IPS DF 4.7 (cell line): ENCODE results near the gene MREG.
"Not testable (repeated sequence)": the region's sequence is repeated elsewhere in the genome, so short reads cannot be mapped to it uniquely, and the experiment has no call there.

Experiments
- DNase-seq: peaks from one replicate; pipeline ENCODE4 v3.0.0-alpha.2; 2013; ENCODE audit warnings: low spot score; ENCODE audit errors: extremely low read depth

MREG gene

GRCh38 chr2:215988556-215989207 is 24.7 kb downstream of the MREG start:
- not testable (repeated sequence) for DNase-seq

GRCh38 chr2:215985257-215985656 is 28.1 kb downstream of the MREG start:
- no peak for DNase-seq

GRCh38 chr2:215984661-215985060 is 28.7 kb downstream of the MREG start:
- no peak for DNase-seq

GRCh38 chr2:215983581-215984351 is 29.6 kb downstream of the MREG start:
- no peak for DNase-seq

GRCh38 chr2:215982465-215982875 is 30.9 kb downstream of the MREG start:
- no peak for DNase-seq

- DNase-seq, result no peak
Observed at GRCh38 chr2:215981115-215981514, 32.2 kb downstream of the MREG start.

- DNase-seq, result no peak
Observed at GRCh38 chr2:215979620-215980019, 33.7 kb downstream of the MREG start.

- no peak for DNase-seq
Observed at GRCh38 chr2:215974700-215975429, 38.5 kb downstream of the MREG start.

- DNase-seq, result no peak
Observed at GRCh38 chr2:215973954-215974699, 39.2 kb downstream of the MREG start.

GRCh38 chr2:215973145-215973792 is 40.1 kb downstream of the MREG start:
- no peak for DNase-seq

- DNase-seq, result no peak
Observed at GRCh38 chr2:215971671-215972070, 41.7 kb downstream of the MREG start.

- not testable (repeated sequence) for DNase-seq
Observed at GRCh38 chr2:215970894-215971293, 42.5 kb downstream of the MREG start.

- no peak for DNase-seq
Observed at GRCh38 chr2:215970425-215970824, 42.9 kb downstream of the MREG start.

GRCh38 chr2:215969131-215969841 is 44.1 kb downstream of the MREG start:
- DNase-seq, result no peak

- DNase-seq, result no peak
Observed at GRCh38 chr2:215968499-215968898, 44.9 kb downstream of the MREG start.

GRCh38 chr2:215967590-215968378 is 45.6 kb downstream of the MREG start:
- no peak for DNase-seq

- no peak for DNase-seq
Observed at GRCh38 chr2:215966951-215967350, 46.4 kb downstream of the MREG start.

- DNase-seq, result no peak
Observed at GRCh38 chr2:215966274-215966673, 47.1 kb downstream of the MREG start.

- no peak for DNase-seq
Observed at GRCh38 chr2:215965532-215966165, 47.7 kb downstream of the MREG start.
